ENCODE results near the gene ITPK1. TPM values are rescaled to one million over a fixed set of nuclear protein-coding genes. Genes with fewer than 3 reads are reported as not detected.
A peak's percentile ranks its signal among the peaks of the same experiment; 100 is the strongest.

Gene ITPK1
- total RNA-seq, 1 experiment from 2014 or later = 133 TPM

DNA sequence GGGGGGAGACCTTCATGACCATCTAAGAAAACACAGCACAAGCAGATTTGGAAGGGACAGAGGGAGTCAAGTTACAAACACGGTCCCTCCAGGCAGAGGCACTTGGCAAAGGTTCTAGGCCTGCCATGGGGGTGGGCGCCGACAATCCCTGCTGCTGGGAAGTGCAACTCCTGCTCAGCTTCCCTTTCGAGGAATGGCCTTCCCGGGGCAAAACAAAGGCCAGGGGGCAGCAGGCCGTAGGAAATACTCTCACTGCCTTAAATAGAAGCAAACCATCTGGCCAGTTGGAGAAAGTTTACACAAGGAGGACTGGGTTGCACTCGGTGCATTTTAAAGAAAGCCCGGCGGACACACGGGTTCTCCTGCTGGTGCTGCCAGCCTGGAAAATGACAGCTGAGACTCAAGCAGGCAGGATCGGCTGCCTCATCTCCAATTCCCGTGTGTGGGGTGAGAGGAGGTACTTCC lies 65.8 kb downstream of the ITPK1 start:
- Mint-ChIP-seq H3K27me3 (ENCODE audit: insufficient read depth, unreplicated experiment) (no peaks in the 10 kb centered on the region), H3K4me1 (ENCODE audit: insufficient read depth, unreplicated experiment) (peaks cover 24% of the 10 kb centered on the region), H3K9me3 (ENCODE audit: unreplicated experiment) (no peaks in the 10 kb centered on the region), H3K4me3 (ENCODE audit: unreplicated experiment) (no peak overlapping the region), H3K27ac (ENCODE audit: low read depth, unreplicated experiment) (peak overlapping the region; percentile 76), H3K36me3 (ENCODE audit: insufficient read depth, unreplicated experiment) (peaks cover 14% of the 10 kb centered on the region)
- BruUV-seq (replicated peaks) = no TSS peak
- no peak for DNase-seq (ENCODE audit: unreplicated experiment)
- ChIA-PET CTCF (interaction anchor here (2.0 kb wide), 1 partner anchor 63 kb away, joined by 7 read pairs; no protein-coding TSS in a partner anchor), POLR2A (no interaction called here)
- TF ChIP-seq, protein P1, sequence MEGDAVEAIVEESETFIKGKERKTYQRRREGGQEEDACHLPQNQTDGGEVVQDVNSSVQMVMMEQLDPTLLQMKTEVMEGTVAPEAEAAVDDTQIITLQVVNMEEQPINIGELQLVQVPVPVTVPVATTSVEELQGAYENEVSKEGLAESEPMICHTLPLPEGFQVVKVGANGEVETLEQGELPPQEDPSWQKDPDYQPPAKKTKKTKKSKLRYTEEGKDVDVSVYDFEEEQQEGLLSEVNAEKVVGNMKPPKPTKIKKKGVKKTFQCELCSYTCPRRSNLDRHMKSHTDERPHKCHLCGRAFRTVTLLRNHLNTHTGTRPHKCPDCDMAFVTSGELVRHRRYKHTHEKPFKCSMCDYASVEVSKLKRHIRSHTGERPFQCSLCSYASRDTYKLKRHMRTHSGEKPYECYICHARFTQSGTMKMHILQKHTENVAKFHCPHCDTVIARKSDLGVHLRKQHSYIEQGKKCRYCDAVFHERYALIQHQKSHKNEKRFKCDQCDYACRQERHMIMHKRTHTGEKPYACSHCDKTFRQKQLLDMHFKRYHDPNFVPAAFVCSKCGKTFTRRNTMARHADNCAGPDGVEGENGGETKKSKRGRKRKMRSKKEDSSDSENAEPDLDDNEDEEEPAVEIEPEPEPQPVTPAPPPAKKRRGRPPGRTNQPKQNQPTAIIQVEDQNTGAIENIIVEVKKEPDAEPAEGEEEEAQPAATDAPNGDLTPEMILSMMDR (IDR thresholded peaks at IDR 0.05; ENCODE audit: unreplicated experiment) = no peak
- intact Hi-C loops (cut with micrococcal nuclease) = no loop called here

DNA sequence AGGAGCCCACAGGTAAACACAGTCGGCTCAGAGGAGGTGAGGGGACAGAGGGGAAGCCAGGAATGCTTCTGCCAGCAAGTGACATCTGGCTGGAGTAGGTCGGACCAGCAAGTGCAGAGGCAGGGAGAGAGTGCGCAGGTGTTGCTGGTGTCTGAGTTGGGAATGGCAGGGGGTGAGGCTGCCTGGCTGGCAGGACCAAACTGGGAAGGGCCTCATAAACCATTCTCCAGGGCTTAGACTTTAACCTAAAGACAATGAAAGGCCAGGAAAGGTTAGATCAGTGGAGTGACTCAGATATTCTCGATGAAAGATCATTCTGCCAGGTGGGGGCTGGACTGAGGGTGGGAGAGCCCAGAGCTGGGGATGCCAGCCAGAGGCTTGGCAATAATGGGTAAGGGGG lies 66.4 kb downstream of the ITPK1 start:
- H3K27ac Mint-ChIP-seq (ENCODE audit: low read depth, unreplicated experiment) = peak overlapping the region; percentile 76
- DNase-seq (ENCODE audit: unreplicated experiment) = no peak
- no peaks in the 10 kb centered on the region for H3K27me3 Mint-ChIP-seq (ENCODE audit: insufficient read depth, unreplicated experiment)
- H3K36me3 Mint-ChIP-seq (ENCODE audit: insufficient read depth, unreplicated experiment) = peaks cover 14% of the 10 kb centered on the region
- H3K4me1 Mint-ChIP-seq (ENCODE audit: insufficient read depth, unreplicated experiment) = peaks cover 30% of the 10 kb centered on the region
- TF ChIP-seq, protein P1 (IDR thresholded peaks at IDR 0.05; ENCODE audit: unreplicated experiment) = no peak
- ChIA-PET POLR2A (no interaction called here), CTCF (interaction anchor here (2.0 kb wide), 1 partner anchor 64 kb away, joined by 7 read pairs; no protein-coding TSS in a partner anchor)
- intact Hi-C loops (cut with micrococcal nuclease) = no loop called here
- no peak overlapping the region for H3K4me3 Mint-ChIP-seq (ENCODE audit: unreplicated experiment)
- no peaks in the 10 kb centered on the region for H3K9me3 Mint-ChIP-seq (ENCODE audit: unreplicated experiment)
- no TSS peak for BruUV-seq (replicated peaks)

DNA sequence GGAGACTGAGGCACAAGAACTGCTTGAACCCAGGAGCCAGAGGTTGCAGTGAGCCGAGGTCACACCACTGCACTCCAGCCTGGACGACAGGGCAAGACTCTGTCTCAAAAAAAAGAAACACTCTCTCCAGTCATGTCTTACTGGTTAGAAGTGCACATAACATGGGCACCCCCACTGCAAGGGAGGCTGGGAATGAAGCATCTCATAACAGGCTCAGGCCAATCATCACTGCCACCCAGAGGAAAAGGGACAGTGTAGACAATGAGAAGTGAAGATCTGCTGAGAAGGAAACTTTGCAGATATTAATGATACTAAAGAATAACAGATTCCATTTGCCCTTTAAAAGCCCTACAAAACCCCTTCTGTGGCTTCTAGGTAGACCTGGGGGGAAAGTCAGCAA lies 66.9 kb downstream of the ITPK1 start:
- POLR2A ChIA-PET = no interaction called here
- Mint-ChIP-seq H3K27me3 (ENCODE audit: insufficient read depth, unreplicated experiment) (no peaks in the 10 kb centered on the region), H3K4me3 (ENCODE audit: unreplicated experiment) (no peak overlapping the region), H3K9me3 (ENCODE audit: unreplicated experiment) (no peaks in the 10 kb centered on the region), H3K27ac (ENCODE audit: low read depth, unreplicated experiment) (peak overlapping the region; percentile 76), H3K36me3 (ENCODE audit: insufficient read depth, unreplicated experiment) (peaks cover 16% of the 10 kb centered on the region), H3K4me1 (ENCODE audit: insufficient read depth, unreplicated experiment) (peaks cover 35% of the 10 kb centered on the region)
- BruUV-seq (replicated peaks) = no TSS peak
- DNase-seq (ENCODE audit: unreplicated experiment) = no peak
- CTCF ChIA-PET = no interaction called here
- TF ChIP-seq, protein P1 (IDR thresholded peaks at IDR 0.05; ENCODE audit: unreplicated experiment) = no peak
- intact Hi-C loops (cut with micrococcal nuclease) = no loop called here

DNA sequence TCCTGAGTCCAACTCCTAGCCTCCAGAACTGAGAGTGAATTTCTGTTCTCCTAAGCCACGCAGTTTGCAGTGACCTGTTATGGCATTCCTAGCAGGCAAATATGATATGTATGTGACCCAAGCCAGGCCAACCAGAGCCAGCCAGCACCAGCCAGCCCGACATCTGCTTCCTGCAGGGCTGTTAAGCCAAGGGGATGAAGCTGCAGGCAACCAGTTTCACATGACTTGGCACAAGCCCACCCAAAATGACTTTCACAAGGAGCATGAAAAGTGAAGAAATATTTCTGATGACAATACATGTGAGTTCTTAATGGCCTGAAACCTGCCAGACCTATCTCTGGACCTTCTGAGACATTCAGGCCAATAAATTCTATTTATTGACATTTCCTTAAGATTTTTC lies 68.1 kb downstream of the ITPK1 start:
- no peak for DNase-seq (ENCODE audit: unreplicated experiment)
- no peaks in the 10 kb centered on the region for H3K27me3 Mint-ChIP-seq (ENCODE audit: insufficient read depth, unreplicated experiment)
- no peak overlapping the region for H3K27ac Mint-ChIP-seq (ENCODE audit: low read depth, unreplicated experiment)
- H3K4me3 Mint-ChIP-seq (ENCODE audit: unreplicated experiment) = no peak overlapping the region
- peaks cover 16% of the 10 kb centered on the region for H3K36me3 Mint-ChIP-seq (ENCODE audit: insufficient read depth, unreplicated experiment)
- intact Hi-C loops (cut with micrococcal nuclease) = no loop called here
- POLR2A ChIA-PET = interaction anchor here (0.6 to 1.0 kb wide), 2 partner anchors 95 to 143 kb away, joined by 3 read pairs; no protein-coding TSS in a partner anchor
- H3K4me1 Mint-ChIP-seq (ENCODE audit: insufficient read depth, unreplicated experiment) = peaks cover 47% of the 10 kb centered on the region
- no TSS peak for BruUV-seq (replicated peaks)
- TF ChIP-seq, protein P1 (IDR thresholded peaks at IDR 0.05; ENCODE audit: unreplicated experiment) = no peak
- H3K9me3 Mint-ChIP-seq (ENCODE audit: unreplicated experiment) = no peaks in the 10 kb centered on the region
- CTCF ChIA-PET = interaction anchor here (0.6 kb wide), 1 partner anchor 74 kb away, joined by 3 read pairs; no protein-coding TSS in a partner anchor

Data from MCF 10A (cell line).